Neural progenitor cell (in vitro differentiated cells): ENCODE measurements around the gene DLG2. TPM values are rescaled to one million over a fixed set of nuclear protein-coding genes. Genes with fewer than 3 reads are reported as not detected.

Experiments
- DNase-seq: peaks from one replicate; pipeline ENCODE4 v3.0.0-alpha.2; 2016; ENCODE audit warnings: low spot score
- H2AFZ ChIP-seq: fragments of 200-600 bp; sonication (generic); replicated peaks from 2 replicates; pipeline ENCODE4 v1.6.1; 2016; ENCODE audit warnings: antibody characterized with exemption
- H3F3A ChIP-seq: fragments of 200-600 bp; sonication (generic); 2 replicates; pipeline ENCODE4 v1.6.1; 2016; ENCODE audit warnings: antibody characterized with exemption, low read depth
- H3K27ac ChIP-seq: fragments of 200-600 bp; sonication (generic); 2 replicates; pipeline ENCODE4 v1.5.1; 2016; ENCODE audit warnings: mild to moderate bottlenecking
- H3K27me3 ChIP-seq: fragments of 200-600 bp; sonication (generic); 2 replicates; pipeline ENCODE4 v1.6.1; 2016; ENCODE audit warnings: mild to moderate bottlenecking, moderate library complexity
- H3K36me3 ChIP-seq: fragments of 200-600 bp; sonication (generic); 2 replicates; pipeline ENCODE4 v1.5.1; 2016
- H3K4me1 ChIP-seq: fragments of 200-600 bp; sonication (generic); 2 replicates; pipeline ENCODE4 v1.6.1; 2016; ENCODE audit warnings: mixed run types
- H3K4me2 ChIP-seq: fragments of 200-600 bp; sonication (generic); 2 replicates; pipeline ENCODE4 v1.6.1; 2016
- H3K4me3 ChIP-seq: fragments of 200-600 bp; sonication (generic); 2 replicates; pipeline ENCODE4 v1.5.1; 2016
- H3K79me2 ChIP-seq: fragments of 200-600 bp; sonication (generic); 2 replicates; pipeline ENCODE4 v1.6.1; 2016; ENCODE audit warnings: low read depth
- H3K9ac ChIP-seq: fragments of 200-600 bp; sonication (generic); 2 replicates; pipeline ENCODE4 v1.6.1; 2016
- H3K9me3 ChIP-seq: fragments of 200-600 bp; sonication (generic); 2 replicates; pipeline ENCODE4 v1.5.1; 2016; ENCODE audit warnings: low read depth
- H4K20me1 ChIP-seq: fragments of 200-600 bp; sonication (generic); 2 replicates; pipeline ENCODE4 v1.6.1; 2016; ENCODE audit warnings: low read depth
- H3K27ac Mint-ChIP-seq: 3 replicates; pipeline ENCODE4 v1.8.0; 2021; ENCODE audit warnings: mixed read lengths
- H3K27me3 Mint-ChIP-seq: 2 replicates; pipeline ENCODE4 v1.8.0; 2022; ENCODE audit warnings: low read depth, mild to moderate bottlenecking, inconsistent platforms, moderate library complexity, mixed read lengths; ENCODE audit not compliant: insufficient read depth
- H3K36me3 Mint-ChIP-seq: 3 replicates; pipeline ENCODE4 v1.8.0; 2021; ENCODE audit warnings: mixed read lengths
- H3K4me1 Mint-ChIP-seq: 3 replicates; pipeline ENCODE4 v1.8.0; 2021; ENCODE audit warnings: mixed read lengths
- H3K4me3 Mint-ChIP-seq: 3 replicates; pipeline ENCODE4 v1.8.0; 2021; ENCODE audit warnings: mild to moderate bottlenecking, moderate library complexity, mixed read lengths
- H3K9me3 Mint-ChIP-seq: 3 replicates; pipeline ENCODE4 v1.8.0; 2020; ENCODE audit warnings: mixed read lengths
- EZH2 ChIP-seq: fragments of 200-600 bp; sonication (generic); IDR thresholded peaks from 2 replicates; pipeline ENCODE4 v1.6.1; 2017; ENCODE audit warnings: antibody characterized with exemption, mild to moderate bottlenecking, moderate library complexity
- EZH2phosphoT487 ChIP-seq: fragments of 200-600 bp; sonication (generic); IDR thresholded peaks from 2 replicates; pipeline ENCODE4 v1.6.1; 2017; ENCODE audit warnings: antibody characterized with exemption
- total RNA-seq: library from RNA; depleted of rRNA; stranded (reverse); fragments of >200 nt; gene quantifications from 2 replicates; pipeline ENCODE4 v1.2.3, GENCODE V29; 2015; ENCODE audit warnings: low replicate concordance
- TF ChIP-seq, protein P1 (sequence below): fragments of 200-600 bp; sonication (generic); IDR thresholded peaks from 2 replicates; pipeline ENCODE4 v1.5.1; 2017; ENCODE audit warnings: antibody characterized with exemption, mild to moderate bottlenecking

DLG2 gene
- total RNA-seq, 1 donor from 2014 or later = 7.5 TPM

DNA sequence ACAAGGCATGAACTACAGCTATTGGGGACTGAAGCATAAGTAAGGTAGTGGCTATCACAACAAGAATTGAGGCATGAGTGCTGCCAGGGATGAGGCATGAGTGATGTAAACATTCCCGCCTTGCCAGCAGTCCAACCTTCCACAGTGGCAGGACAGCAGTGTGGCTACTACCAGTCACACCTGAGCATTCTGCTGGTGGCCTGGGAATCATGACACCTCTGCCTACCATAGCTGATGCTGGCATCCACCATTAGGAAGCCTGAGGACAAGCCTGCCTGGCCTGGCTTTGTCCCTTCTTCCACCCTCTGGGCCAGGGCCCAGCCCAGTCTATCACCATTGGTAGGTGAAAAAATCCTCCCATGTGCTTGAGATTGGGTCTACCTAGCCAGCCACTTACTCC is 1628.2 kb downstream of the DLG2 start:
- Histone ChIP-seq H3K4me2 (no peak overlapping the region), H3F3A (no peaks in the 10 kb centered on the region), H3K4me1 (no peaks in the 10 kb centered on the region), H3K27me3 (no peaks in the 10 kb centered on the region), H3K9me3 (peaks cover 28% of the 10 kb centered on the region), H3K79me2 (no peaks in the 10 kb centered on the region), H3K9ac (no peak overlapping the region), H4K20me1 (no peaks in the 10 kb centered on the region), H3K36me3 (no peaks in the 10 kb centered on the region), H3K27ac (no peak overlapping the region), H2AFZ (no peak overlapping the region), H3K4me3 (no peak overlapping the region)
- H3K27me3 Mint-ChIP-seq = no peaks in the 10 kb centered on the region
- no peak overlapping the region for H3K27ac Mint-ChIP-seq
- H3K9me3 Mint-ChIP-seq = peaks cover 41% of the 10 kb centered on the region
- TF ChIP-seq EZH2phosphoT487 (no peak), EZH2 (no peak)
- TF ChIP-seq, protein P1, sequence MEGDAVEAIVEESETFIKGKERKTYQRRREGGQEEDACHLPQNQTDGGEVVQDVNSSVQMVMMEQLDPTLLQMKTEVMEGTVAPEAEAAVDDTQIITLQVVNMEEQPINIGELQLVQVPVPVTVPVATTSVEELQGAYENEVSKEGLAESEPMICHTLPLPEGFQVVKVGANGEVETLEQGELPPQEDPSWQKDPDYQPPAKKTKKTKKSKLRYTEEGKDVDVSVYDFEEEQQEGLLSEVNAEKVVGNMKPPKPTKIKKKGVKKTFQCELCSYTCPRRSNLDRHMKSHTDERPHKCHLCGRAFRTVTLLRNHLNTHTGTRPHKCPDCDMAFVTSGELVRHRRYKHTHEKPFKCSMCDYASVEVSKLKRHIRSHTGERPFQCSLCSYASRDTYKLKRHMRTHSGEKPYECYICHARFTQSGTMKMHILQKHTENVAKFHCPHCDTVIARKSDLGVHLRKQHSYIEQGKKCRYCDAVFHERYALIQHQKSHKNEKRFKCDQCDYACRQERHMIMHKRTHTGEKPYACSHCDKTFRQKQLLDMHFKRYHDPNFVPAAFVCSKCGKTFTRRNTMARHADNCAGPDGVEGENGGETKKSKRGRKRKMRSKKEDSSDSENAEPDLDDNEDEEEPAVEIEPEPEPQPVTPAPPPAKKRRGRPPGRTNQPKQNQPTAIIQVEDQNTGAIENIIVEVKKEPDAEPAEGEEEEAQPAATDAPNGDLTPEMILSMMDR = no peak
- DNase-seq = no peak
- H3K4me3 Mint-ChIP-seq = no peak overlapping the region
- peaks cover 4% of the 10 kb centered on the region for H3K36me3 Mint-ChIP-seq
- no peaks in the 10 kb centered on the region for H3K4me1 Mint-ChIP-seq

DNA sequence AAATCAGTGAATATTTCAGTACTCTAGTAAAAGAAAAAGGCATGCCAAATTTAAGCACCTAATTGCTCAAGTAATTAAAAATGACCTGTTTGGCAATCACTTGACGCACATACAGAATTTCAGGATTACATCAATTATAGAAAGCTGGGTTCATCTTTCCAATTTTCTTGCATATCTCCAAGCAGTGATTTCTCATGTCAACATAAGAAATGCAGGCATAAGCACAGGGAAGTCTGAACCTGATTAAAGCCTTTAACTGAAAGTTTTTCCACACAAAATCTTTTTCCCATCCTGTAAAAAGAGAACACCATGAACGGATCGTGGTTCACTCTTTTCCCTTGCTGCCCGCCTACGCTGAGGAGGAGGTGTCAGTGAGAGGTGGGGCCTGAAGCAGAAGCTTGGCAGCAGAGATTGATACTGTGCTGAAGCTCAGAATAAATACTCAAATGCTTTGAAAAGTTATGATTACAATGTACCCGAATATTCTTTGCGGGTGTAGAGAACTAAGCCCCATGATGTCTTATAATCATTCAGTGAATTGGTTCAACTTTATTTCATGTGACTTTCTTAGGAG is 1636.9 kb downstream of the DLG2 start:
- H3K9ac ChIP-seq = no peak overlapping the region
- no peaks in the 10 kb centered on the region for H3F3A ChIP-seq
- no peak overlapping the region for H3K4me2 ChIP-seq
- Mint-ChIP-seq H3K4me1 (no peaks in the 10 kb centered on the region), H3K9me3 (peaks cover 7% of the 10 kb centered on the region), H3K4me3 (no peak overlapping the region), H3K27ac (no peak overlapping the region), H3K36me3 (peaks cover 2% of the 10 kb centered on the region), H3K27me3 (no peaks in the 10 kb centered on the region)
- H3K4me3 ChIP-seq = no peak overlapping the region
- no peaks in the 10 kb centered on the region for H3K27me3 ChIP-seq
- no peak overlapping the region for H3K27ac ChIP-seq
- H3K79me2 ChIP-seq = no peaks in the 10 kb centered on the region
- no peak overlapping the region for H2AFZ ChIP-seq
- no peaks in the 10 kb centered on the region for H3K36me3 ChIP-seq
- DNase-seq = no peak
- TF ChIP-seq EZH2phosphoT487 (no peak), EZH2 (no peak)
- H4K20me1 ChIP-seq = no peaks in the 10 kb centered on the region
- no peaks in the 10 kb centered on the region for H3K9me3 ChIP-seq
- H3K4me1 ChIP-seq = no peaks in the 10 kb centered on the region

DNA sequence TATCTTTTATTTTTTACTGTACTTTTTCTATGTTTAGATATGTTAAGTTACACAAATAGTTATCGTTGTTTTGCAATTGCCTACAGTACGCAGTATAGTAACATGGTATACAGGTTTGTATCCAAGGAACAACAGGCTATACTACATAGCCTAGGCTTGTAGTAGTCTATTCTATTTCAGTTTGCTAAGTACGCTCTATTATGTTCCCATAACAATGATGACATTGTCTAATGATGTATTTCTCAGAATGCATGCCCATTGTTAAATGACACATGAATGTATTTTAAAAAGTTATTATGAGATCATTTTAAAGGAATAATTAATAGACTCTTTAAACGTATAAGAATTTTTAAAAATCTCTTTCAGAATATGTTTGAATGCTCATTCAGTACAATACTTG is 1644.3 kb downstream of the DLG2 start:
- Histone ChIP-seq H3K27ac (no peak overlapping the region), H3K4me1 (peaks cover 3% of the 10 kb centered on the region), H3K9ac (no peak overlapping the region), H3K4me2 (no peak overlapping the region), H4K20me1 (no peaks in the 10 kb centered on the region), H3K4me3 (no peak overlapping the region), H3F3A (no peaks in the 10 kb centered on the region), H2AFZ (no peak overlapping the region), H3K9me3 (no peaks in the 10 kb centered on the region), H3K79me2 (no peaks in the 10 kb centered on the region), H3K27me3 (no peaks in the 10 kb centered on the region), H3K36me3 (no peaks in the 10 kb centered on the region)
- DNase-seq = no peak
- TF ChIP-seq EZH2 (no peak), EZH2phosphoT487 (no peak)
- TF ChIP-seq, protein P1 = no peak
- Mint-ChIP-seq H3K4me1 (peaks cover 3% of the 10 kb centered on the region), H3K4me3 (no peak overlapping the region), H3K27me3 (no peaks in the 10 kb centered on the region), H3K27ac (no peak overlapping the region), H3K36me3 (peaks cover 2% of the 10 kb centered on the region), H3K9me3 (peaks cover 1% of the 10 kb centered on the region)

DNA sequence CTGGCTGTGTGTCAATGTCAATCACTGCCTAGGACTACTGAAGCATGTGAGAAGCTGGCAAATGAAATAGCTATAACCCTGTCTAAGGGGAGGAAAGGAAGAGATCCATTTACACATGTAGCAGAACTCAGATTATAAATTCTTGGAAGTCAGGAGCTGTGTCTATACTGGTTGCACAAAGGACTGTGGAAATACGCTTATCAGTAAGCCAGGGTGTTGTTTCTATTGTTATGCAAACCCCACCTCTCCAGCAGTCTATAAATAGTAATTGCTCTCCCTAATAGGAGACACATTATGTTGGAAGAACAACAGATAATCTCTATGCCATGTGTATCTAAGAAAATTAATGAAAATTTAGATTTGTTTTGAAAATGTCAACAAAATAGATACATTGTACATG is 1647.6 kb downstream of the DLG2 start:
- Mint-ChIP-seq H3K9me3 (no peaks in the 10 kb centered on the region), H3K27ac (no peak overlapping the region), H3K4me1 (peaks cover 21% of the 10 kb centered on the region), H3K27me3 (no peaks in the 10 kb centered on the region), H3K4me3 (no peak overlapping the region), H3K36me3 (no peaks in the 10 kb centered on the region)
- no peaks in the 10 kb centered on the region for H3F3A ChIP-seq
- no peak overlapping the region for H3K4me3 ChIP-seq
- no peak overlapping the region for H3K9ac ChIP-seq
- no peak overlapping the region for H2AFZ ChIP-seq
- H3K27ac ChIP-seq = no peak overlapping the region
- no peak for DNase-seq
- no peaks in the 10 kb centered on the region for H3K79me2 ChIP-seq
- TF ChIP-seq, protein P1 = no peak
- TF ChIP-seq EZH2phosphoT487 (no peak), EZH2 (no peak)
- no peak overlapping the region for H3K4me2 ChIP-seq
- H4K20me1 ChIP-seq = no peaks in the 10 kb centered on the region
- no peaks in the 10 kb centered on the region for H3K36me3 ChIP-seq
- H3K9me3 ChIP-seq = no peaks in the 10 kb centered on the region
- H3K4me1 ChIP-seq = peaks cover 3% of the 10 kb centered on the region
- no peaks in the 10 kb centered on the region for H3K27me3 ChIP-seq
